HL-60/S4 (cell line): ENCODE data around the gene SH3RF1.

ENCODE experiments used
- in situ Hi-C: fragments of 300-500 bp; cut with MboI; formaldehyde crosslinking; loops from 2 replicates; pipeline ENCODE4 v1.14.3; 2022; ENCODE audit warnings: low sequenced_read_pairs

SH3RF1 gene

GRCh38 chr4:169142391-169142790 is 128.4 kb downstream of the SH3RF1 start:
- in situ Hi-C loops, result no loop called here

DNA sequence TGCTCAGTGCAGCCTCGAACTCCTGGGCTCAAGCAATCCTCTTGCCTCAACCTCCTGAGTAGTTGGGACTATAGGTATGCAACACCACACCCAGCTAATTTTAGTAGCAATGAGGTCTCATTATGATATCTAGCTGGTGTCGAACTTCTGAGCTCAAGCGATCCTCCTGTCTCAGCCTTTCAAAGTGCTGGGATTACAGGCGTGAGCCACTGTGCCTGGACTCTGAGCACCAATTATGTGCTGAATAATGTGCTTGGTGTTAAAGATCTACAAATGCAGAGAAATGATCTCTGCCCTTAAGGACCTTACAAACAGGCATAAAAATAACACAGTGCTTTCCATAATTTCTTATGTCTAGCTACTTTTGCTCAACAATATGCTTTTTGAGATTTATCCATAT is 131.7 kb downstream of the SH3RF1 start:
- in situ Hi-C loops, result no loop called here

GRCh38 chr4:169137558-169137920 is 133.2 kb downstream of the SH3RF1 start:
- in situ Hi-C loops, result no loop called here

DNA sequence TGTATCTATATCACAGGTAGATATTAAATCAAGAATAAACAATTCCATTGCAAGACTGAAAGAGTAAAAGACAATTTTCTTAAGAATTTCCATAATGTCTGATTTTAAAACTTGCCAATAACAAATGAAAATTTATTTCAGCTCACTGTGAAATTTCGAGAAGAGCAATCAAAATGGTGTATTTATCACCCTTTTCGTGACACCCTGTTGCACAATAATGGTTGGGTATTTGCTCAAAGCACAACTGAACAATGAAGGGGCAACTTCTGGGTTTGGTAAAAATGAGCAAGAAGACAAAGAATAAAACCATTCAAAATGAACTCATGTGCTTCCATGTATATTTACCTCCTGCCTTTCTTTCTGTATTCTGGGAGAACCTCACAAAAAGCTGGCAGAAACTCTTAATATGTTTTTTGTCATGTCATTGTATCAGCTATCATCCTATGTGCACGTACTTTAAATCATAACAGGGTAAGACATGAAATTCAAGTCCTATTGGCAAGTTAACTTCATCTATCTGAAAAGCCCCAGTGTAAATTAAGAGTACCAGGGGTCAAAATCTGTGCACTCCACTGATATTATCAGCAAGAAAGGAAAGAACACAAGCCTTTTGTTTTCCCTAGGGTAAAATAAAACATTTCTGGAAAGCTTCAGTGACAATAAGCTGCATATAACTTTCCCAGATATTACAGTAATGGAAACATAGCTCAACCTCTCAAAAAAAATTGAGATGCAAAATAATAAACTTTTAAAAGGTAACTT is 133.8 kb downstream of the SH3RF1 start:
- in situ Hi-C loops, result no loop called here

DNA sequence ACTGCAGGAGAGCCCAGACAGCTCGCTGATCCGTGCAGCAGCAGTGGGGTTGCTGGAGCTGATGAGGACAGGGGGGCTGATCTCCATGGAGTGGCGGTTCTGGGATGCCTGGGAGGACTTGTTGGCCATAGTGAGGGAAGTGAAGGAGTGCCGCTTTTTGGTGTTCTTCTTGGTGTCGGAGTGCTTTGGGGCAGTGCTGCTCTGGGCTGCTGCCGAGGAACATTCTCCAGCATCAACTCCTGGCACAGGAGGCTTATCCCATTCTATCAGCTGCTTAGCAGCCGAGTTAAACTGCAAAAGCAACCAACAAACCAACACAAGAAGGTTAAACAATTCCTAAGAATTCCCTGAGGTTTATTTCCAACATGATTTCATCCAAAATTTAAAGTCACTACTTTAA is 134.4 kb downstream of the SH3RF1 start:
- in situ Hi-C loops, result no loop called here

DNA sequence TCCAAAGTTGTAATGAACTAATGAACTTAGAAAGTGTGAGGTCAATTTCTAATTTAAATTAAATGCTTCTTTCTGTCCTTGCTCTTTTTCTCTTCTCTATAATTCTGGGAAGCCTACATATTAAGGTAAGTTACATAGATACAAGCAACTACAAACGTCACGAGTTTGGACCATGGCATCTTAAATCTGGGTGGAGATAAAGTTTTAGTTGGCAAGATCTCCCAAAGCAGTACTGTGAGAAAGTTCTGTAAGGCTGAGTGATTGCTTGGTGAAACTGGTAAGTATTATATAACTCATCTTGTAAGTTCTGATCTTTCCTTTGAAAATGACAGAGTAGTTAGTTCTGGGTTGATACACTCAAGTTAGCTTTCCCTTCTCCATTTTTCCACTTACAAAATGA is 135.0 kb downstream of the SH3RF1 start:
- in situ Hi-C loops, result no loop called here

- in situ Hi-C loops, result no loop called here
Measured at GRCh38 chr4:169133932-169134331, 136.8 kb downstream of the SH3RF1 start.

- in situ Hi-C loops, result no loop called here
Measured at GRCh38 chr4:169132561-169133305, 138.0 kb downstream of the SH3RF1 start.

GRCh38 chr4:169131556-169132208 is 139.1 kb downstream of the SH3RF1 start:
- in situ Hi-C loops, result no loop called here

GRCh38 chr4:169128902-169129301 is 141.9 kb downstream of the SH3RF1 start:
- in situ Hi-C loops, result no loop called here

GRCh38 chr4:169127314-169127713 is 143.4 kb downstream of the SH3RF1 start:
- in situ Hi-C loops, result no loop called here

GRCh38 chr4:169124661-169125060 is 146.1 kb downstream of the SH3RF1 start:
- in situ Hi-C loops, result no loop called here

DNA sequence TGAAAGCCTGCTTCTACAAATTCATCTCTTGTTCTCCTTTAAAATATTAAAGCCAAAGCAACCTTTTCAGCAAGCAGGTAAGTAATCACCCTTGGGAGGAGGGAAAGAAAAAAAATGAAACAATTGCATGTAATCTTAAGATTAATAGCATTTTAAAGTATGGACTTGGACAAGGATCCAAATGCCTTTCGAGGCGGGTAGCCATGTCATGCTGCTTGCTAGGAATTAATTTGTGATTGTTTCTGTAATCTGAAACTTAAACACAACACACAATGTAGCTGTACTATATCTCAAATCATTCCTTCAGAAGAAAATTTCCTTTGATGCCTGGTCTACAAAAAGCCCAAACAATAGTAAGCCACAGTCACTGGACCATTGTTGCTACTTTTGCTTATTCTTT is 148.3 kb downstream of the SH3RF1 start:
- in situ Hi-C loops, result no loop called here

GRCh38 chr4:169121861-169122382 is 148.8 kb downstream of the SH3RF1 start:
- in situ Hi-C loops, result no loop called here

GRCh38 chr4:169120624-169121023 is 150.1 kb downstream of the SH3RF1 start:
- in situ Hi-C loops, result no loop called here

- in situ Hi-C loops, result no loop called here
Measured at GRCh38 chr4:169119536-169119935, 151.2 kb downstream of the SH3RF1 start.

GRCh38 chr4:169117591-169118081 is 153.1 kb downstream of the SH3RF1 start:
- in situ Hi-C loops, result no loop called here

DNA sequence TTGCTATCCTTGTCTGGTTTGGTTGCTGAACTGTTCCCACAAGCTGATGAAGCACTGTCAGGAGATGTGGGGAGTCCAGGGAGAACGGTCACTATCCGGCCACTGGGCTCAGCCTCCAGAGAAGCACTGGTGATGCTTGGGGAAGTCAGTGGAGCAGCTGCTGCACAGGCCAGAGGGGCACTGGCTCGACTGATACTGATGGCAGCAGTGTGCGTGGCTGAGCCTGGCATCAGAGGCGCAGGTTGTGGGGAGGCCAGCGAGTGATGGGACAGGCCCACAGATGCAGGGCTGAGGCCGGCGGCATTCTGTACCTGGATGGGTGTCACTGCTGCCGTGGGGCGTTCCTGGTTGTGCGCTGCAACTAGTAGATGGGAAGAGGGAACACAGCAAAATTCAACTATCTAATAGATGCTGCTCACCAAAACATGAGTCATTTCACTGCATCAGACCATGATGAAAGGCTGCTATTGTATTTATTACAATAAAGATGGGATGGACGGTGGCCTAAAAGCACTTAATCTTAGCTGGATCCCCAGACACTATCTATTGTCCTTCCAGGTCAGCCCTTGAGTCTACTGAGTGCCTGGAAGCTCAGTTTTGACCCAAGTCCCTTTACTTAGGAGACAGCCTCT is 154.4 kb downstream of the SH3RF1 start:
- in situ Hi-C loops, result no loop called here

- in situ Hi-C loops, result no loop called here
Measured at GRCh38 chr4:169115897-169116254, 154.9 kb downstream of the SH3RF1 start.

DNA sequence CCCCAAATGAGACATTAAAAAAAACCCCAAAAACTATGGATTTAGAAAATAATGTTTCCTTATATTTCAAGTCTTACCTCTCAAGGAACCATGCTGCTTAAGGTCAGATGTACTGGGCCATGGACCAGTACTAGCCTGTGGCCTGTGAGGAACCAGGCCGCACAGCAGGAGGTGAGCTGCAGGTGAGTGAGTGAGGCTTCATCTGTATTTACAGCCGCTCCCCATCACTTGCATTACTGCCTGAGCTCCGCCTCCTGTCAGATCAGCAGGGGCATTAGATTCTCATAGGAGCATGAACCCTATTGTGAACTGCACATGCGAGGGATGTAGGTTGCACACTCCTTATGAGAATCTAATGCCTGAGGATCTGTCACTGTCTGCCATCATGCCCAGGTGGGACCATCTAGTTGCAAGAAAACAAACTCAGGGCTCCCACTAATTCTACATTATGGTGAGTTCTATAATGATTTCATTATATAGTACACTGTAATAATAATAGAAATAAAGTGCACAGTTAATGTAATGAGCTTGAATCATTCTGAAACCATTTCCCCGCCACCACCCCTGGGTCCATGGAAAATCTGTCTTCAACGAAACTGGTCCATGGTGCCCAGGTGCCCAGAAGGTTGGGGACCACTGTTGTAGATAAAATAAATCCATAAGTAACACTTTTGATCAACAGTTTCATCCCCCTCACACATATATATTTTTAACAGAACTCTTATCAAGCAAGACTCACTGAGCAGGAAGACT is 155.4 kb downstream of the SH3RF1 start:
- in situ Hi-C loops, result no loop called here
